Neural cell (in vitro differentiated cells): Measurements from ENCODE around the gene SNX10.

ENCODE experiments used
- EP300 ChIP-seq: fragments of 450-650 bp; conservative IDR thresholded peaks from 2 replicates; pipeline ENCODE4 v1.6.1; 2014; ENCODE audit warnings: antibody characterized with exemption, mild to moderate bottlenecking, moderate library complexity; ENCODE audit not compliant: poor library complexity, severe bottlenecking
- POLR2AphosphoS5 ChIP-seq: IDR thresholded peaks from 2 replicates; pipeline ENCODE4 v1.6.1; 2012
- TF ChIP-seq, protein P1 (sequence below): fragments of 450-650 bp; IDR thresholded peaks from 2 replicates; pipeline ENCODE4 v1.5.1; 2014; ENCODE audit warnings: antibody characterized with exemption, mild to moderate bottlenecking, moderate library complexity; ENCODE audit not compliant: poor library complexity, severe bottlenecking

DNA sequence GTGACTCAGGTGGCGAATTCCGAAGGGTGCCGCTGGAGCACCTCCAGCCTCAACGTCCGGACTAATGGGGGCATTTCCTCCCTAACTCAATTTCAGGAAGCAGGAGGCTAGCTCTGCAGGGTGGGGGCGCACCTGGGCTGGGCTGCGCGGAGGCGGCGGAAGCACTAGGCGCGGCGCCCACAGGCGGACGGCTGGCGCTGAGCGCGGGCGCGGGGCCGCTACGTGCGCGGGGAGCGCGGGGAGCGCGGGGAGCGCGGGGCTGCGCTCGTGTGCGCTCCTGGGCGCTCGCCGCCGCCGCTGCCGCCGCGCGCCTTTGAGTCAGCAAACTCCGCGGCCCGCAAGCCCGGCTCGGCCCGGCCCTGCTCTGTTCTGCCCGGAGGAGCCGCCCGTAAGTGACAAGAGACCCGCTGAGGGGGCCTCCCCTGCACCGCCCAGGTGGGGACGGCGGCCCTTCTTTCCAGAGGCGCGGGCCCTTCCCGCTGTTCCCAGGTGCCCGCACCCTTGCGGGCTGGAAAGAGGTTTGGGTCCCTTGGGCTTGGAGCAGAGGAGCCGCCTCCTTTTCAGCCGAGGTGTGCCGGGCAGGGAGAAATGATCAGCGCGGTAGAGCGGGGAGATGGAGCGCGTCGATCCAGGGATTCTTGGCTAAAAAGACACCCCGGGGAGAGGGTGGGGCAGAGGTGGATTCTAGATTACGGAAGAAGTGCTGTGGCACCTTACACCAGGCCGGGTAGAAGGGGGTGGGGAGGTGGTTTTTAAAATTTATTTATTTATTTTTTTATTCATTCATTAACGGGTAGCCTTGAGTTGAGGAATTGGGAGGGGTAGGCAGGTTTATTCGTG is at the start of gene SNX10:
- TF ChIP-seq, protein P1, sequence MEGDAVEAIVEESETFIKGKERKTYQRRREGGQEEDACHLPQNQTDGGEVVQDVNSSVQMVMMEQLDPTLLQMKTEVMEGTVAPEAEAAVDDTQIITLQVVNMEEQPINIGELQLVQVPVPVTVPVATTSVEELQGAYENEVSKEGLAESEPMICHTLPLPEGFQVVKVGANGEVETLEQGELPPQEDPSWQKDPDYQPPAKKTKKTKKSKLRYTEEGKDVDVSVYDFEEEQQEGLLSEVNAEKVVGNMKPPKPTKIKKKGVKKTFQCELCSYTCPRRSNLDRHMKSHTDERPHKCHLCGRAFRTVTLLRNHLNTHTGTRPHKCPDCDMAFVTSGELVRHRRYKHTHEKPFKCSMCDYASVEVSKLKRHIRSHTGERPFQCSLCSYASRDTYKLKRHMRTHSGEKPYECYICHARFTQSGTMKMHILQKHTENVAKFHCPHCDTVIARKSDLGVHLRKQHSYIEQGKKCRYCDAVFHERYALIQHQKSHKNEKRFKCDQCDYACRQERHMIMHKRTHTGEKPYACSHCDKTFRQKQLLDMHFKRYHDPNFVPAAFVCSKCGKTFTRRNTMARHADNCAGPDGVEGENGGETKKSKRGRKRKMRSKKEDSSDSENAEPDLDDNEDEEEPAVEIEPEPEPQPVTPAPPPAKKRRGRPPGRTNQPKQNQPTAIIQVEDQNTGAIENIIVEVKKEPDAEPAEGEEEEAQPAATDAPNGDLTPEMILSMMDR, result peak; percentile 61
- no peak for TF ChIP-seq EP300
- TF ChIP-seq POLR2AphosphoS5, result no peak
